HG03280 (cell line): ENCODE data around the gene HHAT.

ENCODE experiments used
- ATAC-seq: cut with Tn5 transposase; IDR thresholded peaks from one replicate; pipeline ENCODE4 v1.9.1; 2021; ENCODE audit warnings: mild to moderate bottlenecking, moderate library complexity; ENCODE audit not compliant: unreplicated experiment

Gene HHAT

DNA sequence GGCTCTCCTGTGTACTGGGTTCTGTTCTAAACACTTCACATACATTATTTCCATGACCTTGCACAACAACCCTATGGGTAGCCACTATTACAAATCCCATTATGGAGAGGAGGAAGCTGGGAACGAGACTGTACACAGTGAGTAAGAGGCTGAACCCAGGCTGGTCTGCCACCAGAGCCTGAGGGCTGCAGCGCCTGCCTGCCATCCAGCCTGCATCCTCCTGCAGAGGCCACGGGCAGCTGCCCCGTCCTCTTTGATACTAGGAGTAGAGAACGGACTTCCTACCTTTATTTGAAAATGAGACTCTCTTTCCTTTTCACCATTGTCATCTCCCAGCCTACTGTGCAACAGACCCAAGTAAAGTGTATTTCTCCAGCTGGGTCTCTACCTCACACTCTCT is 370.0 kb downstream of the HHAT start:
- no peak for ATAC-seq

- ATAC-seq: no peak
These were observed 371.4 kb downstream of the HHAT start for GRCh38 chr1:210700083-210700482.

- no peak for ATAC-seq
These were observed 371.8 kb downstream of the HHAT start for GRCh38 chr1:210700511-210700910.

GRCh38 chr1:210702506-210702905 is 373.8 kb downstream of the HHAT start:
- ATAC-seq: no peak

GRCh38 chr1:210703593-210703992 is 374.9 kb downstream of the HHAT start:
- ATAC-seq: no peak

DNA sequence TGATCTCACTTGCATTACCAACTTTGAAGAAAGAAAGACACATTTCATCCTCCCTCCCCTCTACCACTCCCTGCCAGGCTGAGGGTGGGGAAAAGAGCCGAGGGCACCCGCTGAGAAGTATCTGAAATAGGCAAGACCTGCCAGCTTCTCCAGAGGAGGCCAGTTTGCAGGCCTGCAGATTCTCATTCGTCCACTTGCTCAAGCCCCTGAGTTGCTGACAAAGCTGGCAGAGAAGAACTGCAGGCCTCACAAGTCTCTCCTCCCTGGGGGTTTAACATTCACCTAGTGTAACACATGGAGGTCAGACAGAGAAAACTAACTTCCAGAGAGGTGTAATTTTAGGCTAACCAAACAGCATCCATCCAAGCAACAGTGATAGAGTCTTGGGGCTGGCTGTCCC is 376.4 kb downstream of the HHAT start:
- no peak for ATAC-seq

DNA sequence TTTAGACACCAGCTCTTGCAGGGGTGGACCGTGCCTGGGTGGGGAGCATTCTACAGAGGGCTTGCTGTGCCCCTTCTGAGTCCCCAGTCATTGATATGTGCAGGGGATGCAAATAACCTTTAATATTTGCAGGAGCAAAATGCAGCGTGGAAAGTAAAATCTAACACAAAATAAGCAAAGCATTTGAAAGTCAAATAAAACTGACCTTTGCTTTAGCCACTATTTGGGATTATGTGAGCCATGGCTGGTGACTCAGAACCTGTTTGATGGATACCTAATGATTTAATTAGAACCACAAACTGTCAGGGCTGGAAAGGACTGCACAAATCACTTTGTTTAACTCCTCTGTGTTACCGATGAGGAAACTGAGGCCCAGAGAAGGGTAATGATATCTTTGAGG is 377.5 kb downstream of the HHAT start:
- no peak for ATAC-seq

- ATAC-seq: no peak
These were observed 378.9 kb downstream of the HHAT start for GRCh38 chr1:210707300-210708240.

DNA sequence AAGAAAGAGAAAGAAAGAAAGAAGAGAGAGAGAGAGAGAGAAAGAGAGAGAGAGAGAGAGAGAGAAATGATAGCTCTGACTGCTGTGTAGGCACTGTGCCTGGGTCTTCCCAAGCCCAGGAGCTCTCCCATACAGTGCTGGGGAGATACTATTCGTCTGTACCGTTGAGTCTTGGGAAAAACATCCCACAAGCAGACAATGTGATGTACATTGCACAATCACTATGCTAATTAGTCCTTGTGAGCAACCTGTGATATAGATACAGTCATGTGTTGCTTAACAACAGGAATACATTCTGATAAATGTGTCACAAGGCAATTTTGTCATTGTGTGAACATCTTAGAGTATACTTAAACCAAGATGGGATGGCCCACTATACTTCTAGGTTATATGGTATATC is 381.0 kb downstream of the HHAT start:
- no peak for ATAC-seq

GRCh38 chr1:210711825-210712612 is 383.3 kb downstream of the HHAT start:
- ATAC-seq: no peak

DNA sequence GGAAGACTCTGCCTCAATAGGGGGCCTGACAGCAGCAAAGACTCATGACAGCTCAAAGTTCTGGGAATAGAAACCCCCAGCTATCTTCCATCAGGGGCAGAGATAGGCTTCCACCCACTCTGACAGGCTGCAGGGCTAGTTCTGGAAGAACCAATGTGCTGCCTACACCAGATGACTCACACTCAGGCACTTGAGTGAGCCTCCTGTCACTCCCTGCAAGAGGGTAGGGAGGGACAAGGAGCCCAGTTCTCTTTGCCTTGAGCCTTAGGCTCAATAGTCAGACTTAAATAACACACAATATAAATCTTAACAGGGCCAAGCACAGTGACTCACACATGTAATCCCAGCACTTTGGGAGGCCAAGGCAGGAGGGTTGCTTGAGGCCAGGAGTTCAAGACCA is 386.4 kb downstream of the HHAT start:
- ATAC-seq: no peak

- no peak for ATAC-seq
These were observed 393.8 kb downstream of the HHAT start for GRCh38 chr1:210722410-210723081.

- ATAC-seq: no peak
These were observed 394.9 kb downstream of the HHAT start for GRCh38 chr1:210723646-210724045.

DNA sequence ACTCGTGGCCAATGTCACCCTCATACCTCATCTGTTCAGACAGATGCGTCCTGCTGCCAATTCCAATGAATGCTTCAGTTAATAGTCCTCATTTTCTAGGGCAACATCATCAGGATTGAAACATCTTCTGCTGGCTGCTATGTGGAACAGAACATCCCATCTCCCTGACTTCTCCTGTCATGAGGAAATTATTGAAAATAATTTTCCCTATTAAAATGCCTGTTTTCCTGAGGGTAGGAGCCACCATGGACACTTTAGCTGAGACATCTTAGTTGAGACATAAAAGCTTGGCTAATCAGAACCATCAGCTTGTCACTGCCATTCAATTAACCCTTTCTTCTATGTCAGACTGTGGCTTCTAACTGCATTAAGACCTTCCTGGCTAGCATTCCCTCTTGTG is 396.1 kb downstream of the HHAT start:
- no peak for ATAC-seq
